HG03064 (cell line): ENCODE measurements around the gene FGA.

Source experiments
- ATAC-seq: cut with Tn5 transposase; IDR thresholded peaks from one replicate; pipeline ENCODE4 v1.9.1; 2021; ENCODE audit warnings: low read depth; ENCODE audit not compliant: unreplicated experiment

The FGA gene

DNA sequence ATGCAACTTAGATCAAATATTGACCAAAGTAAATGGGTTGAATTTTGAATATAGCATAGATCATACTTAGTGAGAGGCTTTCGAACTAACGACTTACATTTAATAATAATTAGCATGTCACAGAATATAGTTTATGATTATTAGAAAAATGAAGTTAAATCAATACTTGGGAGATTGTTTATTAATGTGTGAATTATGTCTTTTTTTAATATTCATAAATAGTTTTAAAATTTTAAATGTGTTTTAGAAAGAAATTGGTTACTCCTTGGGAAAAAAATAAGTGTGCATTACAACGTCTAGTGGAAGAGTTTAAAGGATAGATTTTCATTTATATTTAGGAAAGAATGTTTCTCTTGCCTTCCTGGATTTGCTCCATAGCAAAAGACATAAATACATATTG, 7.3 kb downstream of the FGA start:
- no peak for ATAC-seq

DNA sequence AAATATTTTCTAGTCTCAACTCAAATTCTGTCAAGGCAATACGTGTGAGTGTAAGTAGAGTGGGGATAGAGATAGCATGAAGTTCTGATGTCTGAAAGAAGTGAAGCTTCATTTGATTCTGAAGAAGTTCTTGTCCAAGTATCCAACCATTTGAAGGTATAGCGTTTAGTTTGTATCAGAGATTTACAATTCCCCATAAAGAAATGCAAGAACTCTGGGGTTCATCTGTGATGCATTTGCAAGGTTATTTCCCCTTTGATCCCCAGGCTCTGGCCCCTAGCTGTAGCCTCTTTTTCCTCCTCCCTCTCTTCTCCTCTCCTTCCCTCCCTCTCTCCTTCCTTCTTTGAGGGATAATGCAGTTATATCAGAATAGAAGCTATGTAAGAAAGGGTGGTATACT, 7.8 kb downstream of the FGA start:
- no peak for ATAC-seq

DNA sequence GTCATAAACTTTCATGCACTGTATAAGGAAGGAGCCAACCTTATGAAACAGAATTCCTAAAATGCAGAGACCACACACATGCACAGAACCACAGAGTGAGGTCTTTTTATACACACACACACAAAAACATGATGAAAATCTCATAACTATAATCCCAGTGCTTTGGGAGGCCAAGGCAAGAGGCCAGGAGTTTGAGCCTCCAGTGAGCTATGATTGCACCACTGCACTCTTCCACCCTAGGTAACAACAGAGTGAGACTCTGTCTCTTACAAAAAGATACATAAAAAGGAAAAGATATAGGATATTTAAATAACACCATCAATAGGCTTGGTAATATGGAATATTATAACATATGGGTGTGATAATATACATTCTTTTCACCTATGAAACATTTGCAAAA, 10.6 kb downstream of the FGA start:
- ATAC-seq = no peak

DNA sequence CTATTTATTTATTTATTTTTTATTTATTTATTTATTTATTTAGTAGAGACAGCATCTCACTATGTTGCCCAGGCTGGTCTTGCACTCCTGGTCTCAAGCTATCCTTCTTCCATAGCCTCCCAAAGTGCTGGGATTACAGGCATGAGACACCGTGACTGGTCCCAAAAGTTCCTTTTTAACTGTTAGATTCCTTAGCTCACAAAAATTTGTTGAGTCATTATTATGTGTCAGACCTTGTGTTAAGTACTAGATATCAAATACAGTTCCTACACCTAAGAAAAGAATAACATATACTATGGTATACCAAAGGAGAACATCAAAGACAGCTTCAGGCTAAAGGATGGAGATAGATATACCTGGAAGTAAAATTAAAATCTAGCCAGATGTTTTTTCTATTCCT, 11.6 kb downstream of the FGA start:
- no peak for ATAC-seq

DNA sequence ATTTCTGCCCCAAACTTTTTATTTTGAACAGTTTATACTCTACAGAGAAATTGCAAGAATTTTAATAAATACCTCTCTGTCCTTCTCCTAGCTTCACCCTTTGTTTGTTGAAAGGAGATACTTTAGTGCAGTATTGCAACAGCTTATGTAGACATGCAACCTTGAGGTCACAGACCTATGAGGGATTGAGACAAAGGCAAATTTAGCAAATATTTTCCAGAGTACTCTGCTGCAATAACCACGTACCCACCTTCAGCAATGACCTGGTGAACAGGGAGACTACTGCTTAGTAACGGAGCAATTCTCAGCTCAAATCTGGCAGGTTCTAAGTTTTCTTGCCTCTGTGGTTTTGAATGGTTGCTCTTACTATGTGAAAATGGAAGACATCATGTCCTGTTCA, 13.2 kb downstream of the FGA start:
- no peak for ATAC-seq

DNA sequence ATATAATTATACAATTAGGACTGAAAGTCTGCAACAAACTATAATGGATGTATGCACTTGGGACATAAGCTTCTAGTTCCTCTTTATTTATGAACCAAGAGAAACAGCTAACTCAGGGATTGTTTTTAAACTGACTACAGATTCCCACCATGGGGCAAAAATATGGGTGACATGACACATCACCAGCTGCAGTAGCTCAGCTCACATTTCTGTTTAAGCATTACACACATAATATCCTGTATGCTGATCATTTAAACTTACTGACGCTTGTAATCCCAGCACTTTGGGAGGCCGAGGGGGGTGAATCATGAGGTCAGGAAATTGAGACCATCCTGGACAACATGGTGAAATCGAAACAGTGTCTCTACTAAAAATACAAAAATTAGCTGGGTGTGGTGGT, 16.2 kb downstream of the FGA start:
- no peak for ATAC-seq

DNA sequence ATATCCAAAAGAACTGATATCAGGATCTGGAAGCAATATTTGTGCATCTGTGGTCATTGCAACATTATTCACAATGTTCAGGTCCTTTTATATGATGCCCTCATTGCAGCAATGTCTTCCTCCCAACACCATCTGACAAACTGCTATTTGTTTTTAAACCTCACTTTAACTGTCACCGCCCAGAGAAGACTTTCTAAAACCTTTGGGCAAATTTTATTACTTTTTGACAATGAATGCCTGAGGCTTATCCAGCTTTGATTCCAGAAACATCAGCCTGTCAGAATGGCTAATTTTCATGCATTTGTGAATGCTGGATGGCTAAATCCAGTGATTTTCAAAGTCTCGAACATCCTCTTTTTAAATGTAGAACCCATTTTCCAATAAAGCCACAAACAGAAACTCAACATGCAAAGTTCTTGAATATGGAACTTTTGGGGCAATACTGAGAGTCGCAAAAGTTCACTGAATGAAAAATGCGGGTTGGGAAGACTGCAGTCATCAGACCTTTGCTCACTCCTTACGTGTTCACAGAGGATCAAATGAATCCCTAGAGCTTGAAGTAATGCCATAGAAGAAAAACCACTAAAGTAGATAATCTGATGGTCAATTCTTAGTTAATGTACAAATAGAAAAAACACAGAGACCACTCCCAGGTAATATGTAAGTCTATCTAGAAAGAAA, 17.2 kb downstream of the FGA start:
- no peak for ATAC-seq

DNA sequence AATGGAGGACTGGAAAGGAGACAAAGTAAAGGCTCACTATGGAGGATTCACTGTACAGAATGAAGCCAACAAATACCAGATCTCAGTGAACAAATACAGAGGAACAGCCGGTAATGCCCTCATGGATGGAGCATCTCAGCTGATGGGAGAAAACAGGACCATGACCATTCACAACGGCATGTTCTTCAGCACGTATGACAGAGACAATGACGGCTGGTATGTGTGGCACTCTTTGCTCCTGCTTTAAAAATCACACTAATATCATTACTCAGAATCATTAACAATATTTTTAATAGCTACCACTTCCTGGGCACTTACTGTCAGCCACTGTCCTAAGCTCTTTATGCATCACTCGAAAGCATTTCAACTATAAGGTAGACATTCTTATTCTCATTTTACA, 21.0 kb downstream of the FGA start:
- ATAC-seq = no peak

DNA sequence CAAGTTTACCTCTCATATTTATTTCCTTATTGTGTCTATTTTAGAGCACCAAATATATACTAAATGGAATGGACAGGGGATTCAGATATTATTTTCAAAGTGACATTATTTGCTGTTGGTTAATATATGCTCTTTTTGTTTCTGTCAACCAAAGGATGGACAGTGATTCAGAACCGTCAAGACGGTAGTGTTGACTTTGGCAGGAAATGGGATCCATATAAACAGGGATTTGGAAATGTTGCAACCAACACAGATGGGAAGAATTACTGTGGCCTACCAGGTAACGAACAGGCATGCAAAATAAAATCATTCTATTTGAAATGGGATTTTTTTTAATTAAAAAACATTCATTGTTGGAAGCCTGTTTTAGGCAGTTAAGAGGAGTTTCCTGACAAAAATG, 21.5 kb downstream of the FGA start:
- no peak for ATAC-seq

GRCh38 chr4:154566639-154567204, 23.8 kb downstream of the FGA start:
- no peak for ATAC-seq

GRCh38 chr4:154565704-154566103, 24.8 kb downstream of the FGA start:
- ATAC-seq = no peak

DNA sequence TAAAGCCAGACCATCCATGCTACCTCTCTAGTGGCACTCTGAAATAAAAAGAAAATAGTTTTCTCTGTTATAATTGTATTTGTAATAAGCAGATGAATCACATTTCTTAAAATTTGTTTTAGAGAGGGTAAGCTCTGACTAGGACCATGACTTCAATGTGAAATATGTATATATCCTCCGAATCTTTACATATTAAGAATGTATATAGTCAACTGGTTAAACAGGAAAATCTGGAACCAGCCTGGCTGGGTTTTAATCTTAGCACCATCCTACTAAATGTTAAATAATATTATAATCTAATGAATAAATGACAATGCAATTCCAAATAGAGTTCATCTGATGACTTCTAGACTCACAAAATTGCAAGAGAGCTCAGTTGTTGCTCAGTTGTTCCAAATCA, 26.2 kb downstream of the FGA start:
- no peak for ATAC-seq

- ATAC-seq = no peak
These were observed 27.8 kb downstream of the FGA start, which contains the start of gene FGB for GRCh38 chr4:154562697-154563254. Gene FGB, plus strand, starts transcription at chr4:154563011. Its CDS starts 8 bp downstream, at chr4:154563019.

DNA sequence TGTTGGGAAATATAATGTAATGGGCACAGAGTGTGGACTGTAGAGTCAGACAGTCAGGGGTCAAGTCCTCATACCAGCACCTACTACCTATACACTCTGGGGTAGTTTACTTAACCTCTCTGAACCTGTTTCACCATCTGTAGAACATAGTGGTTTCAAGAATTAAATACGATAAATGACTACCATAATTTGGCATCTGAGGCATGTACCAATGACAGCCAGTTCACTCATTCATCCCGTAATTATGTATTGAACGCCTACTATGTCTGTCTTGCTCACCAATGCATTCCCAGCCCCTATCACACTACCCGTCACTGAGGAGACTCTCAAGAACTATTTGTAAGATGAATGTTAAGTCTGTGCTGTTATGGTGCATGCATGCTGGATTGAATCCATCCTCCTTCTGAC, 29.7 kb downstream of the FGA start:
- ATAC-seq = no peak

DNA sequence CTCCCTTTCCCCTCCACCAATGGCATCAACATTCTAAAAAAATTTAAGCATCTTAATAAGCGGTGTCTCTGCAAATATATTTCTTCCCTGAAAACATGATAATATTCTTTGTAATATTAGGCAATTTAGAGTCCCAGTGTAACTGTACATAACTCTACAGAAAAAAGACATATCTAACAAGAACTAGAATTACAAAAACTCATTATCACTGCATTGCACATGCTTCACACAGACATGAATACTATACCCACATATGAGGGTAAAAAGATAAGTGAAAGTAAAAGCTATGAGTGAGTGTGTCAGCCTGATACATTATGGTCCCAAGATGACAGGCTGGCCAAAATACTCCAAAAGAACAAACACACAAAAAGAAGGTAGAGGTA, 30.1 kb downstream of the FGA start:
- no peak for ATAC-seq

DNA sequence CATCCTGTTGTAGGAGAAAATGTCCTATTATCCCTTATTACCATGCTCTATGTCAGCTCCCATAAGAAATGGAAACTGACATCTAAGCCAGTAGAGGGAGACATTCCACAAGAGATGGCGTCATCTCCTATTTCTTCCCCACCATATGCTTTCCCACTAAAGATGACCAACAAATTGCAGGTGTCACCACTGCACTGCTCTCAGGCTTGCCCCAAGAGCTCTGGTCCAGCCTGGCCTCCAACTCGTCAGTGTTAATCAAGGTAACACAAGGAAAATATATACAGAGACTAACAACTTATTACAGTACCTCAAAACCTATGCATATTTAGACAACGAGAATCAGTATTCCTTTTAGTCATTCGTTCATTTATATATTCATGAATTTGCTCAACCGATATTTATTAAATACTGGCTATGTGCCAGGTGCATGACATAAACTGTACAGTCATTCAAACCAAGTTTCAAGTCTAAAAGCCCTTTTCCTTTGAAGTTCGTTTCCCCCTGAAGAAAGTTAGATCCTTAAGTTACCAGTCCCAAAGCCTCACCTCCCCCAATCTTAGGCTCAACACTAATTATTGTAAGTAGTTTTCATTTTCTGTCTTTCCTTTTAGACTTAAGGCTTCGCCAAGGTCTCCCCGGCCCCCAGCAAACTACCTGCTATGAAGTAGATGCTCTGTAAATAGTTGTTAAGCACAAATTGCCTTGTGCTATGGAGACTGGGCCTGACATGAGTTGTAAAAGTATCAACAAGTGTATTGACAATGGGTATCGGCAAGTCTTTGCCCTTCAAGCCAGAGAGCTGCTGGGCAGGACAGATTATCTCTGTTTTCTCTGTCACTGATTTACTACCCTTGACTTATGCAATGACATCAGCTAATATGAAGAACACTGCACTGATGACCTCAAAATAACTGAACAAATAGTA, 30.8 kb downstream of the FGA start:
- peak; percentile 80 for ATAC-seq

DNA sequence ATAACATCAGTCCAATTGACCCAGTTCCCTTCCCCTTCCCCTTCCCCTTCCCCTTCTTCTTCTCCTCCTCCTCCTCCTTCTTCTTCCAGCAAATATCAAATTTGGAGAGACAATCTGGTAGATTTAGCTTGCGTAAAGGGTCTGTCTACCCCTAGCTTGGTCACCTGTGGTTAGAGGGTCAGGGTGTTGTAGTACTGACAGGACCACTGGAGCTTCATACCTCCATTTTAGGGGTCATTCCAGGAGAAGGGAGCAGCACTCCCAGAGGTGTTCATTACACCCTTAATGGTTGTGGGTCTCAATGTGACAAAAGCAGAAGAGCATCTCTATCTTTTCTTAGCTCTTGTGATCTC, 31.4 kb downstream of the FGA start:
- ATAC-seq = peak; percentile 12

DNA sequence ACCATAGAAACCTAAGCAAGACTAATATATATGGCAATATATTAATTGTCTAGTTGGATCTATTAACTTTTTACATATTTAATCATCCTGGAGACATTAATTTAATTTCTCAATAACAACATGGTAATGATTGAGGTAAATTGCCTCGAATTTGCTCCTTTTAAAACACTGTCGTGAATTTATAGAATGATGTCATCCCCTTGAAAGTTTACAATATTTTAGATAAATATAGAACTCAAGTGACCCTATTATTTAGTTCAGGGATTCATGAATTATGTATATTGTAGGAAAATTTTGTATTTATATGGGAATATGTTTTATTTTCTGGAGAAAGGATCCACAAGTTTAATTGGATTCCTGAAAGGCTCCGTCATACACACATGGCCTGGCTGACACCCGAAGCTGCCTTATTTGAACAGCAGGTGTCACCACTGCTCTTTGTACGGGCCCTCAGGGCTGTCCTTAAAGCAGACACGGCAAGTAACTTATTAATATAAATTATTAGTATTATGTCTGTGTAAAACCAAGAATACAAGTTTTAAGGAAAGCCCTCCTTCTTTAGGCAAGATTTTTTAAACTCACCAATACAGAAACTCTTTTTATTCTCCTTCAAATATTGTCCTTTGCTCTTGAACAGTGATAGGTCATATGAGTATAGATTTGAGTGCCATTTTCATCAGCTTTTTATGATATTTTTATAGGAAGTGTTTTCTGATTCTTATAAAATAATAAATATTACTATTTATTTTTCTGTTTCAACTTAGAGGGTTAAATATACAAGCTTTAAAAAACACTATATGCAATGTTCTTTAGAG, 38.5 kb downstream of the FGA start:
- peak; percentile 46 for ATAC-seq

- ATAC-seq = peak; percentile 96
These were observed 40.4 kb downstream of the FGA start, which contains the start of gene PLRG1 for GRCh38 chr4:154549894-154550790. Gene PLRG1, minus strand, starts transcription at chr4:154550400. Its CDS starts 92 bp downstream, at chr4:154550308.
